Measurements from ENCODE around the gene CYFIP2. TPM values are rescaled to one million over a fixed set of nuclear protein-coding genes. Genes with fewer than 3 reads are reported as not detected.
A peak's percentile ranks its signal among the peaks of the same experiment; 100 is the strongest.

The CYFIP2 gene
- total and polyA plus RNA-seq, 2 donors: 43.7 to 64.7 TPM

GRCh38 chr5:157354800-157355199 is 88.9 kb downstream of the CYFIP2 start:
- DNase-seq (ENCODE audit: extremely low spot score): no peak
- H3K27ac ChIP-seq (ENCODE audit: low read depth): no peak overlapping the region
- 66% methylated on average over 5 of the region's 5 CpGs for WGBS
- no peaks in the 10 kb centered on the region for H3K36me3 ChIP-seq (ENCODE audit: insufficient read depth)
- H3K4me1 ChIP-seq (ENCODE audit: insufficient read depth): no peaks in the 10 kb centered on the region
- no peak overlapping the region for H3K4me3 ChIP-seq (ENCODE audit: low read depth, low read length)

DNA sequence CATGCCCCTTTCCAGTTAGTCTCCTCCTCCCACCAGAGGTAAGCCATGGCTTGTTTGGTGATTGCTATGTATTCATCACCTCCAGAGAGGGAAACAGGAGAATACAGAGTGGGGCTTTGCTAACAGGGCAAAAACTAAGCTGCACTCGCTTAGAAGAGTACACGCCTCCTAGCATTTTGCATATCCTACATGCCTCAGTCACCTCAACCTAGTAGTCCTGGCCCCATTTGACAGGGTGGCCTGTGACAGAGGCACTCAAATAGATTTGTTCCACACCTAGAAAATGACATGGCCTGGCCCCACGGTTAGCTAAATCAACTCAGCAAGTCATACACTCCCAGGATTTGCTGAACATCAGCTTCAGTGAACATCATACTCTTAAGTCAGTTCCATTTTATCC is 90.7 kb downstream of the CYFIP2 start:
- H3K4me1 ChIP-seq (ENCODE audit: insufficient read depth): no peaks in the 10 kb centered on the region
- H3K4me3 ChIP-seq (ENCODE audit: low read depth, low read length): no peak overlapping the region
- WGBS: 93% methylated on average over 3 of the region's 3 CpGs
- no peaks in the 10 kb centered on the region for H3K36me3 ChIP-seq (ENCODE audit: insufficient read depth)
- DNase-seq (ENCODE audit: extremely low spot score): no peak
- H3K27ac ChIP-seq (ENCODE audit: low read depth): no peak overlapping the region

DNA sequence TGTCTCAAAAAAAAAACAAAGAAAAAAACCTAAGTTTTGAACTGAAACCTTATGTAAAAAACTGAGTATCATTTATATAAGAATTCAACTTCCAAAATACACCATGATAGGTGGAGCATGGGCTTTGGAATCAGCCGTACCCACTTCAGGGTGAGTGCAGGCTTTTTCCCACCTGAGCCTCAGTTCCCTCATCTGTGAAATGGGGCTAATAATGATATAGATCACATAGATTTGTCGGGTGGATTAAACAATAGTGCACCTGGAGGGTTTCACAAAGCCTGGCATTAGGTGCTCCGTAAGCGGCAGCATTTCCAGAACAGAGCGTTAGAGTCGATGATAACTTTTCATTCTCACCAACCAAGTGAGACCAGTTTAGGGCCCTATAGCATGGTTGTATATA is 91.9 kb downstream of the CYFIP2 start:
- H3K36me3 ChIP-seq (ENCODE audit: insufficient read depth): no peaks in the 10 kb centered on the region
- WGBS: 89% methylated on average over 6 of the region's 6 CpGs
- DNase-seq (ENCODE audit: extremely low spot score): no peak
- H3K4me3 ChIP-seq (ENCODE audit: low read depth, low read length): no peak overlapping the region
- no peaks in the 10 kb centered on the region for H3K4me1 ChIP-seq (ENCODE audit: insufficient read depth)
- no peak overlapping the region for H3K27ac ChIP-seq (ENCODE audit: low read depth)

- 95% methylated on average over 4 of the region's 4 CpGs for WGBS
- Histone ChIP-seq H3K4me1 (ENCODE audit: insufficient read depth) (no peaks in the 10 kb centered on the region), H3K4me3 (ENCODE audit: low read depth, low read length) (no peak overlapping the region), H3K36me3 (ENCODE audit: insufficient read depth) (no peaks in the 10 kb centered on the region), H3K27ac (ENCODE audit: low read depth) (no peak overlapping the region)
- DNase-seq (ENCODE audit: extremely low spot score): no peak
Measured at GRCh38 chr5:157358871-157359270, 92.9 kb downstream of the CYFIP2 start.

DNA sequence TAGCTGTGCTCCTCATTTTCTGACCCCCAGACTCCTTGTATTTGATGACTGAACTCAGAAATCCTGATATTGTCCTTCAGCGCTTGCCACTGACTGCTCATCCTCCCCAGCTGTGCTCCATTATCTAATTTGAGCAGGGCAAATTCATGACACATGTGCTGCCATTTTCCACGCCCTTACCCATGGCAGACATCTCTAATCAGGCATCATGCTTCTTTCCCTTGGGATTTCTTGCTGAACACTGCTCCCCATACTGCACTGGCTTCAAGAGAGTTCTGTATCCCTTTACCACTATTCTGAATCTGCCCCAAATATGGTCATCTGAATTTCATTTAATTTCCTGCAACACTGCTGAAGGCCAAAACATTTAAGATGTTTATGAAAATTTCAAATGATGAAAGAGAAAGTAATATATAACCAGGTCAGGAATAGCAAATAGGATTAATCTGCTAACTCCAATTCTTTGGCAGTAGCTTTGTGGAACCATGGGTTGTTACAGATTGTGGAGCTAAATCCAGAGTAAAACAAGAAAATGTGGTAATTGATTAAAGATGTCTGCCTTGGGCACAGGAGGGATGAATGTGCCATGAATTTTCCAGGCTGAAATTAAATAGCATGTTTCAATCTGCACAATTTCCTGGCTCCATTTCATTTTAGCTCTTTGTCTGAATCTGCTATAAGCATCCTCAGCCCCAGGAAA is 93.6 kb downstream of the CYFIP2 start:
- Histone ChIP-seq H3K4me1 (ENCODE audit: insufficient read depth) (no peaks in the 10 kb centered on the region), H3K4me3 (ENCODE audit: low read depth, low read length) (no peak overlapping the region), H3K27ac (ENCODE audit: low read depth) (no peak overlapping the region), H3K36me3 (ENCODE audit: insufficient read depth) (no peaks in the 10 kb centered on the region)
- WGBS: 97% methylated on average over 2 of the region's 2 CpGs
- DNase-seq (ENCODE audit: extremely low spot score): no peak

DNA sequence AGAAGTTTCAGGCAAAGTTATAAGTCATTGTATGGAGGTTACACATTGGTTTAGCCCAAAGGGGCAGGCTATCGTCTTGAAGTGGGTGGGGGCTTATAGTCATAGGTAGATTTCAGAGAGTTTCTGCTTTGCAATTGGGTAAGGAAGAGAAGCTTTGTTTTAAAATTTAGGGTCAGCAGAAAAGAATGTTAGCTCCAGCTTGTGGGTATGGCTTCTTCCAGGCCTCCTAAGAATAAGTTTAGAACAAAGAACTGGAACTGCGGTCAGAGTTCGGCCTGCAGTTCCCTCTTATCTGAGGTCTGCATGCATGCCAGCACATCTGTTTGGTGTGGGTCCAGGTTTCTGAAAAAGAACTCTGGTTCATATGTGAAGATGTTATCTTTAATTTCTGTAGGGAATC is 96.1 kb downstream of the CYFIP2 start:
- H3K4me3 ChIP-seq (ENCODE audit: low read depth, low read length): no peak overlapping the region
- 41% methylated on average over 3 of the region's 3 CpGs for WGBS
- no peaks in the 10 kb centered on the region for H3K36me3 ChIP-seq (ENCODE audit: insufficient read depth)
- no peaks in the 10 kb centered on the region for H3K4me1 ChIP-seq (ENCODE audit: insufficient read depth)
- DNase-seq (ENCODE audit: extremely low spot score): no peak
- no peak overlapping the region for H3K27ac ChIP-seq (ENCODE audit: low read depth)

DNA sequence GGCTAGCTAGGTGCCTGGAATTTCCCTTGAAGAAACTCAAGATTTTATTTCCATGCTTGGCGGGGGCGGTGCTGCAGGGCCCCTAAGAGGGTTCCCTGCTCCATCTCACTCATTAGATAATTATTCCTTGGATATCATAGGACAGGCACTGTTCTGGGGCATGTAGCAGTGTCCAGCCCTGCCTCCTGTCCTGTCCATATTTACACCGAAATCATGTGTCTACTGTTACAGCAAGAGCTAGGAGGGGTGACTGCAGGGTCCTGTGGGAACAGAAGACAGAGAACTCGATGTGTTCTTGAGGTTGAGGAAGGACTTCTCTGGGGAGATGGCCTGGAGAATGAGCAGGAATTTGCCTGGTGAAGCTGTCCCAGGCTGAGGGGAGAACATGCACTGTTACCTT is 96.6 kb downstream of the CYFIP2 start:
- WGBS: 83% methylated on average over 4 of the region's 4 CpGs
- Histone ChIP-seq H3K36me3 (ENCODE audit: insufficient read depth) (no peaks in the 10 kb centered on the region), H3K27ac (ENCODE audit: low read depth) (no peak overlapping the region), H3K4me1 (ENCODE audit: insufficient read depth) (no peaks in the 10 kb centered on the region), H3K4me3 (ENCODE audit: low read depth, low read length) (no peak overlapping the region)
- DNase-seq (ENCODE audit: extremely low spot score): no peak

DNA sequence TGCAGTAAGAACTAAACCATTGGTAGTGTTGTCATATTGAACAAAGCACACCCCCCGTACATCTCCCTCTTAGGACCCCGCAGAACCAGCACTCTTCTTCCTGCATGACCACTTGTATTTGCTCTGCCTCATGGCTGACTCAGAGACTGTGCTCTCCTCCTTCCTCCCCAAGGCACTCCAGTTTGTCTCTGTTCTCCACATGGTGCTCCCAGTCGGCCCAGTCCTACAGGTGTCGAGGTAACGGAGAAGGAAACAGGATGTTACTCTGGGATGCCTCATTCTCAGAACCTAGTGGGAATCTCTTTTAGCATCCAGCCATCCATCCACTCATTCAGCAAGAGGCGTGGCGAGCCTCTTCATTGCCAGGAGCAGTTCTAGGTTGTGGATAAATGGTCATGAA is 97.1 kb downstream of the CYFIP2 start:
- no peak for DNase-seq (ENCODE audit: extremely low spot score)
- H3K4me3 ChIP-seq (ENCODE audit: low read depth, low read length): no peak overlapping the region
- 97% methylated on average over 7 of the region's 7 CpGs for WGBS
- no peak overlapping the region for H3K27ac ChIP-seq (ENCODE audit: low read depth)
- H3K4me1 ChIP-seq (ENCODE audit: insufficient read depth): no peaks in the 10 kb centered on the region
- no peaks in the 10 kb centered on the region for H3K36me3 ChIP-seq (ENCODE audit: insufficient read depth)

DNA sequence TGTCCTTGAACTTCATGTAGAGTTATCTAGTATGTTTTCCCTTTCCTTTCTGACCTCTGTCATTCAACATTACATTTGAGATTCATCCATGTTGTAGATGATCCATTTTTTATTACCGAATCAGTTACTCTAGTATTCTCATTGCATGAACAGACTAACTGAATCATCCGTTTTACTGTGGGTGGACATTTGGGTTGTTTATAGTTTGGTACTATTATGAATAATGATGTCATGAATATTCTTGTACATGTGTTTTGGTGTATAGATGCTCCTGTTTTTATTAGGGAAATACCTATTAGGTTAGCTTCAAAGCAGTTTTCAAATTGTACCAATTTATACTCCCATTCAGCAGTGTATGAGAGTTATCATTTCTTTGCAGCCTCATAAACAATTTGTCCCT is 99.8 kb downstream of the CYFIP2 start:
- Histone ChIP-seq H3K4me1 (ENCODE audit: insufficient read depth) (no peaks in the 10 kb centered on the region), H3K36me3 (ENCODE audit: insufficient read depth) (no peaks in the 10 kb centered on the region), H3K4me3 (ENCODE audit: low read depth, low read length) (no peak overlapping the region), H3K27ac (ENCODE audit: low read depth) (no peak overlapping the region)
- no peak for DNase-seq (ENCODE audit: extremely low spot score)
- 63% methylated on average over 2 of the region's 2 CpGs for WGBS

DNA sequence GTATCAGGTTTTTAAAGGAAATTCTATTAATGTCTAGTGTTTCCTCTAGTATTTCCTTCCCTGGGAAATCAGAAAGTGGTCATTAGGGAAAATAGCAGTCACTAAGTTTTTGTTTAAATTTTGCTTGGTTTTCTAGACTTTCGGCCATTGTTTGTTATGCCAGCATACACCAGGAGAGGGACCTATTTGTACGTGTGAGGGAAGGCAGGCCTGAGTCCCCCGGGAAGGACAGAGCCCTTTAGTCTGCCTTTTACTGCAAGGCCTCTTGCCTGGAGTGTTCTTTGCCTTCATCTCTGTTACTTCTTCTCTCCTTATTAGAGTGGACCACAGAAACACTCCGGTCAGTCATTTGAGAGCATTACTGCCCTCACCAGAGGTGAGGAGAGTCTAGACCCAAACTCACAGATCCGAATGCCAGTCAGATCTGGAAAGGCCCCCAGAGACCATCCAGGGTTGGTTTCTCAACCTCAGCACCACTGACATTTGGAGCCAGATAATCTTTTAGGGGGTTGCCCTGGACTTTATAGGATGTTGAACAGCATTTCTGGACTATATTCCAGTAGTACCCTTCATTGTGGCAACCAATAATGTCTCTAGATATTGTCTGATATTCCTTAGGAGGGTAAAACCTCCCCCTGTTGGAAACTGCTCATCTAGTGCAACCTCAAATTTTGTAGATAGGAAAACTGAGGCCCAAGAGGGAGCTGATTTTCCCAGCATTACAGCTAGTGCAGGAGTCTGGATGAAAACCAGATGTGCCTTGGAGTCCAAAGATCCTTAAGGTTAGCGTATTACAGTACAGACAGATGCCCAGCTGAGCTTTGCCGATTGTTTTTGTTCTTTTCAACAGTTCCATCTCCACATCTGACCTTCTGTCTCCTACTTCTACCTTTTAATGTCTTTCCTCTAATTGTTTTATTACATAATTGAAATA is 101.1 kb downstream of the CYFIP2 start:
- DNase-seq (ENCODE audit: extremely low spot score): no peak
- Histone ChIP-seq H3K36me3 (ENCODE audit: insufficient read depth) (no peaks in the 10 kb centered on the region), H3K27ac (ENCODE audit: low read depth) (no peak overlapping the region), H3K4me1 (ENCODE audit: insufficient read depth) (no peaks in the 10 kb centered on the region), H3K4me3 (ENCODE audit: low read depth, low read length) (no peak overlapping the region)
- 50% methylated on average over 7 of the region's 7 CpGs for WGBS

DNA sequence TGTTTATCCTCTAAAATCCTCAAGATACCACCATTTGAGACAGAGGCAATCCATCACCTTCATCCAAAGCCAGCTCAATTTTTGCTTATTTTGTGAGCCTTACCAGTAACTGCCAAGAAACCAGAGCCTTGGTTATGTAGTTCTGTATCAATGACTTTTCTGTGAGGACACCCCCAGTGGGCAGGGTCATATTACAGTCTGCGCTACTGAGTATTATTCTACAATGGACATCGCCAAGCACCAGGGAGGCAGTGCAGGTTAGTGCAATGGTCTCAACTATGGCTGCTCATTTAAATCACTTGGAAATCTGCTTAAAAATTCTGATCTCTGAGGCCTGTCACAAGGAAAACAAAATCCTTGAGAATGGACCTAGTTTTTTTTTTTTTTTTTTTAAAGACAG is 103.6 kb downstream of the CYFIP2 start:
- DNase-seq (ENCODE audit: extremely low spot score): no peak
- Histone ChIP-seq H3K4me3 (ENCODE audit: low read depth, low read length) (no peak overlapping the region), H3K4me1 (ENCODE audit: insufficient read depth) (no peaks in the 10 kb centered on the region), H3K27ac (ENCODE audit: low read depth) (no peak overlapping the region), H3K36me3 (ENCODE audit: insufficient read depth) (no peaks in the 10 kb centered on the region)
- WGBS: over 99% methylated on average over 2 of the region's 2 CpGs

DNA sequence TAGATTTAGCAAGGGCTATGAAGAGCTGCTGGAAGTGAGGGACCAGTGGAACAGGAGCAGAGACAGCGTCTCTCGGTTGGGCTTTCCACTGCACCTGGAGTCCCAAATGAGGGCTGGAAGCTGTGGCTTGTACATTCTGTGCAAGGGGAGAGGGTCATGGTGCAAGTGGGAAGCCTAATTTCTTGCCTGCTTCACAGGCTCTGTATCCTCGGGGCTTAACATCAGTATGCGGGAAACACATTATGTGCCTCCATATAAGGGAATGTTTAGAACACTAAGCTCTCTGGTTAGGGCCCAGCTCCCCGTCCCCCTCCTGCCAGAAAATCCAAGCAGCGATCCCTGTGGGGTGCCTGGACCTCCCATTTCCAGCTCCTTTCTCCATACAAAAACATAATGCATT is 105.0 kb downstream of the CYFIP2 start:
- 34% methylated on average over 6 of the region's 6 CpGs for WGBS
- no peak for DNase-seq (ENCODE audit: extremely low spot score)
- peak overlapping the region; percentile 80 for H3K27ac ChIP-seq (ENCODE audit: low read depth)
- no peaks in the 10 kb centered on the region for H3K36me3 ChIP-seq (ENCODE audit: insufficient read depth)
- no peaks in the 10 kb centered on the region for H3K4me1 ChIP-seq (ENCODE audit: insufficient read depth)
- no peak overlapping the region for H3K4me3 ChIP-seq (ENCODE audit: low read depth, low read length)

GRCh38 chr5:157371655-157372471 is 105.9 kb downstream of the CYFIP2 start:
- DNase-seq (ENCODE audit: extremely low spot score): no peak
- Histone ChIP-seq H3K36me3 (ENCODE audit: insufficient read depth) (no peaks in the 10 kb centered on the region), H3K4me3 (ENCODE audit: low read depth, low read length) (no peak overlapping the region), H3K4me1 (ENCODE audit: insufficient read depth) (no peaks in the 10 kb centered on the region), H3K27ac (ENCODE audit: low read depth) (no peak overlapping the region)
- 56% methylated on average over 5 of the region's 5 CpGs for WGBS
